ENCODE measurements around the gene PRKCH. TPM values are rescaled to one million over a fixed set of nuclear protein-coding genes. Genes with fewer than 3 reads are reported as not detected.

The PRKCH gene
- total and polyA plus RNA-seq, 9 of the 15 experiments (the other 6 are each of a cell fraction or from before 2014, with no cell fraction given), result 0.61 to 4.4 (median 4.0) TPM

- TF ChIP-seq FOSL1 (tag; conservative IDR thresholded peaks at IDR 0.05) (no peak), E2F8 (IDR thresholded peaks at IDR 0.05; ENCODE audit: low read depth, partially characterized antibody) (no peak)
Observed at GRCh38 chr14:61430066-61430757, 108.8 kb downstream of the PRKCH start (continued).

- H3K9ac ChIP-seq (ENCODE audit: insufficient read depth in 1 of 2, low read depth in 2 of 2, low read length in 2 of 2), result no peak overlapping the region
- no peaks in the 10 kb centered on the region for H4K20me1 ChIP-seq (replicated peaks; ENCODE audit: control insufficient read depth, insufficient read depth, low read length)
- H3K27ac ChIP-seq (ENCODE audit: extremely low read depth, low read depth, low read length), result no peak overlapping the region
- H3K4me2 ChIP-seq (ENCODE audit: insufficient read depth, low read length), result no peak overlapping the region
- H3K79me2 ChIP-seq (ENCODE audit: control insufficient read depth, insufficient read depth, low read length), result no peaks in the 10 kb centered on the region
- ChIA-PET POLR2A (no interaction called here), CTCF (ENCODE audit: low intra/inter-chr PET ratio) (no interaction called here)
- H3K36me3 ChIP-seq (ENCODE audit: control insufficient read depth, insufficient read depth, low read length), result no peaks in the 10 kb centered on the region
- no peak overlapping the region for H3K4me3 ChIP-seq
- 8% methylated on average over 1 of the region's 1 CpG for WGBS (ENCODE audit: insufficient coverage, low coverage, missing lambda C conversion rate)
- in situ Hi-C loops (cut with MboI) (no loop called here), intact Hi-C loops (cut with micrococcal nuclease) (no loop called here)
- TF ChIP-seq TRIM24 (IDR thresholded peaks at IDR 0.05) (no peak), ZSCAN29 (IDR thresholded peaks at IDR 0.05) (no peak), ZNF695 (CRISPR knock-in tag; IDR thresholded peaks at IDR 0.05) (no peak), ZNF561 (CRISPR knock-in tag; conservative IDR thresholded peaks at IDR 0.05) (no peak), TCFL5 (CRISPR knock-in tag; conservative IDR thresholded peaks at IDR 0.05) (no peak), ZNF133 (CRISPR knock-in tag; IDR thresholded peaks at IDR 0.05) (no peak), ZNF77 (CRISPR knock-in tag; IDR thresholded peaks at IDR 0.05) (no peak), RHOXF2B (CRISPR knock-in tag; conservative IDR thresholded peaks at IDR 0.05) (no peak), HOXB6 (CRISPR knock-in tag; IDR thresholded peaks at IDR 0.05; ENCODE audit: borderline replicate concordance) (no peak), ZNF217 (CRISPR knock-in tag; IDR thresholded peaks at IDR 0.05) (no peak), DMBX1 (CRISPR knock-in tag; IDR thresholded peaks at IDR 0.05; ENCODE audit: borderline replicate concordance) (no peak), FOXA3 (CRISPR knock-in tag; conservative IDR thresholded peaks at IDR 0.05 in 1 of 2, IDR thresholded peaks at IDR 0.05 in 1 of 2) (no peak), NR2C1 (IDR thresholded peaks at IDR 0.05) (no peak), NR2C1 (tag; IDR thresholded peaks at IDR 0.05) (no peak), ZNF785 (CRISPR knock-in tag; IDR thresholded peaks at IDR 0.05) (no peak), KLF13 (tag; IDR thresholded peaks at IDR 0.05; ENCODE audit: borderline replicate concordance, low read depth) (no peak), POLR2AphosphoS5 (IDR thresholded peaks at IDR 0.05; ENCODE audit: control insufficient read depth, insufficient read depth, low read depth, low read length) (no peak), PTRF (tag; IDR thresholded peaks at IDR 0.05) (no peak)
- no peaks in the 10 kb centered on the region for H3K27me3 ChIP-seq (ENCODE audit: control insufficient read depth in 2 of 2, insufficient read depth in 2 of 2, low read length in 2 of 2)
- no TSS peak for BruUV-seq (replicated peaks)
- no peaks in the 10 kb centered on the region for H3K9me3 ChIP-seq (replicated peaks; ENCODE audit: control insufficient read depth, insufficient read depth, low read depth, low read length)
- no peaks in the 10 kb centered on the region for H3K9me1 ChIP-seq (ENCODE audit: control insufficient read depth, insufficient read depth, low read length)
- H3K4me1 ChIP-seq (replicated peaks in 1 of 2; ENCODE audit: control insufficient read depth in 2 of 2, insufficient read depth in 2 of 2, low read length in 2 of 2), result no peaks in the 10 kb centered on the region; a peak in 1 of 5 replicates
- FAIRE-seq (no peak), DNase-seq (ENCODE audit: extremely low read depth in 1 of 4, low spot score in 3 of 4) (no peak), ATAC-seq (no peak)
- no peak overlapping the region for H2AFZ ChIP-seq (ENCODE audit: low read depth, low read length)
Observed at GRCh38 chr14:61433169-61433568, 111.8 kb downstream of the PRKCH start.
